ENCODE data around the gene KIAA1217.

KIAA1217 gene

GRCh38 chr10:24502006-24502405, 293.1 kb downstream of the KIAA1217 start:
- peaks cover 0 to 60% (median 0%) of the 10 kb centered on the region in 11 experiments; a peak in 6 of 22 replicates for H3K36me3 ChIP-seq
- no peaks in the 10 kb centered on the region for H3K27me3 ChIP-seq
- peaks cover 6 to 14% (median 7%) of the 10 kb centered on the region in 11 experiments; a peak in 17 of 22 replicates for H3K9me3 ChIP-seq (replicated peaks in 1 of 11)
- peaks cover 0 to 12% (median 0%) of the 10 kb centered on the region in 10 experiments; a peak in 1 of 20 replicates for H3K4me1 ChIP-seq
- no peaks in the 10 kb centered on the region; a peak in 2 of 22 replicates for H4K20me1 ChIP-seq
- no peak for TF ChIP-seq Cebpa-rat (IDR thresholded peaks at IDR 0.05)
- H3K4me2 ChIP-seq: no peak overlapping the region
- H3K4me3 ChIP-seq: no peak overlapping the region
- H3K9ac ChIP-seq: no peak overlapping the region
- no peak overlapping the region for H3K27ac ChIP-seq

- no peak for TF ChIP-seq Cebpa-rat (IDR thresholded peaks at IDR 0.05)
- Histone ChIP-seq H3K9ac (peak overlapping the region in 1 of 11 experiments; percentile 21; a peak in 1 of 22 replicates), H3K9me3 (replicated peaks in 1 of 11) (peaks cover 8 to 17% (median 11%) of the 10 kb centered on the region in 11 experiments; a peak in 18 of 22 replicates), H3K4me1 (peaks cover 0 to 7% (median 0%) of the 10 kb centered on the region in 10 experiments; a peak in 1 of 20 replicates), H3K4me3 (no peak overlapping the region), H3K4me2 (no peak overlapping the region), H3K36me3 (peaks cover 0 to 64% (median 0%) of the 10 kb centered on the region in 11 experiments; a peak in 6 of 22 replicates), H4K20me1 (no peaks in the 10 kb centered on the region; a peak in 2 of 22 replicates), H3K27ac (no peak overlapping the region), H3K27me3 (no peaks in the 10 kb centered on the region)
Measured at GRCh38 chr10:24502801-24503460, 294.0 kb downstream of the KIAA1217 start.

GRCh38 chr10:24503461-24504320, 294.8 kb downstream of the KIAA1217 start:
- H3K27ac ChIP-seq: no peak overlapping the region
- no peaks in the 10 kb centered on the region for H3K4me1 ChIP-seq
- peaks cover 8 to 17% (median 11%) of the 10 kb centered on the region in 11 experiments; a peak in 18 of 22 replicates for H3K9me3 ChIP-seq (replicated peaks in 1 of 11)
- H3K4me2 ChIP-seq: no peak overlapping the region
- peaks cover 0 to 64% (median 0%) of the 10 kb centered on the region in 11 experiments; a peak in 6 of 22 replicates for H3K36me3 ChIP-seq
- no peak overlapping the region for H3K4me3 ChIP-seq
- TF ChIP-seq Cebpa-rat (IDR thresholded peaks at IDR 0.05): no peak
- H3K27me3 ChIP-seq: no peaks in the 10 kb centered on the region
- H3K9ac ChIP-seq: no peak overlapping the region
- H4K20me1 ChIP-seq: no peaks in the 10 kb centered on the region; a peak in 2 of 22 replicates

GRCh38 chr10:24505759-24506158, 296.8 kb downstream of the KIAA1217 start:
- H4K20me1 ChIP-seq: no peaks in the 10 kb centered on the region; a peak in 2 of 22 replicates
- H3K4me2 ChIP-seq: no peak overlapping the region
- H3K27me3 ChIP-seq: no peaks in the 10 kb centered on the region
- H3K36me3 ChIP-seq: peaks cover 0 to 71% (median 0%) of the 10 kb centered on the region in 11 experiments; a peak in 6 of 22 replicates
- peaks cover 8 to 17% (median 11%) of the 10 kb centered on the region in 11 experiments; a peak in 18 of 22 replicates for H3K9me3 ChIP-seq (replicated peaks in 1 of 11)
- H3K9ac ChIP-seq: no peak overlapping the region
- H3K27ac ChIP-seq: no peak overlapping the region
- H3K4me3 ChIP-seq: no peak overlapping the region
- no peak for TF ChIP-seq Cebpa-rat (IDR thresholded peaks at IDR 0.05)
- H3K4me1 ChIP-seq: no peaks in the 10 kb centered on the region

- Histone ChIP-seq H4K20me1 (peaks cover 0 to under 1% (median 0%) of the 10 kb centered on the region in 11 experiments; a peak in 2 of 22 replicates), H3K4me1 (no peaks in the 10 kb centered on the region), H3K27me3 (no peaks in the 10 kb centered on the region), H3K36me3 (peaks cover 0 to 55% (median 0%) of the 10 kb centered on the region in 11 experiments; a peak in 5 of 22 replicates), H3K9ac (no peak overlapping the region), H3K9me3 (replicated peaks in 1 of 11) (no peaks in the 10 kb centered on the region), H3K4me3 (no peak overlapping the region), H3K4me2 (no peak overlapping the region), H3K27ac (no peak overlapping the region)
- TF ChIP-seq Cebpa-rat (IDR thresholded peaks at IDR 0.05): no peak
Measured at GRCh38 chr10:24513155-24513554, 304.2 kb downstream of the KIAA1217 start.

- Histone ChIP-seq H3K9ac (no peak overlapping the region), H3K4me3 (no peak overlapping the region), H3K4me1 (no peaks in the 10 kb centered on the region), H3K27ac (no peak overlapping the region), H3K9me3 (replicated peaks in 1 of 11) (no peaks in the 10 kb centered on the region), H3K4me2 (no peak overlapping the region), H3K36me3 (peaks cover 0 to 64% (median 0%) of the 10 kb centered on the region in 11 experiments; a peak in 5 of 22 replicates), H3K27me3 (no peaks in the 10 kb centered on the region), H4K20me1 (peaks cover 0 to 19% (median 0%) of the 10 kb centered on the region in 11 experiments; a peak in 2 of 22 replicates)
- no peak for TF ChIP-seq Cebpa-rat (IDR thresholded peaks at IDR 0.05)
Measured at GRCh38 chr10:24515481-24515880, 306.5 kb downstream of the KIAA1217 start.

GRCh38 chr10:24518411-24518810, 309.5 kb downstream of the KIAA1217 start:
- Histone ChIP-seq H3K4me2 (no peak overlapping the region), H4K20me1 (peaks cover 0 to 19% (median 0%) of the 10 kb centered on the region in 11 experiments; a peak in 2 of 22 replicates), H3K27ac (no peak overlapping the region), H3K4me1 (no peaks in the 10 kb centered on the region), H3K9me3 (replicated peaks in 1 of 11) (no peaks in the 10 kb centered on the region), H3K27me3 (no peaks in the 10 kb centered on the region), H3K36me3 (peaks cover 0 to 71% (median 0%) of the 10 kb centered on the region in 11 experiments; a peak in 5 of 22 replicates), H3K9ac (no peak overlapping the region), H3K4me3 (no peak overlapping the region)
- peak in 1 of 11 experiments; percentile 23; a peak in 1 of 22 replicates for TF ChIP-seq Cebpa-rat (IDR thresholded peaks at IDR 0.05)

GRCh38 chr10:24518981-24519597, 310.2 kb downstream of the KIAA1217 start:
- no peaks in the 10 kb centered on the region for H3K9me3 ChIP-seq (replicated peaks in 1 of 11)
- no peaks in the 10 kb centered on the region for H3K27me3 ChIP-seq
- H3K4me2 ChIP-seq: no peak overlapping the region
- no peak for TF ChIP-seq Cebpa-rat (IDR thresholded peaks at IDR 0.05)
- H3K27ac ChIP-seq: no peak overlapping the region
- H4K20me1 ChIP-seq: peaks cover 0 to 19% (median 0%) of the 10 kb centered on the region in 11 experiments; a peak in 2 of 22 replicates
- no peaks in the 10 kb centered on the region for H3K4me1 ChIP-seq
- H3K4me3 ChIP-seq: no peak overlapping the region
- H3K9ac ChIP-seq: no peak overlapping the region
- peaks cover 0 to 71% (median 0%) of the 10 kb centered on the region in 11 experiments; a peak in 4 of 22 replicates for H3K36me3 ChIP-seq
